Fibroblast of skin of back (primary cell): ENCODE measurements around the gene FPR1.

ENCODE experiments used
- DNase-seq: peaks from one replicate; pipeline ENCODE4 v3.0.0-alpha.2; 2013

Gene FPR1

GRCh38 chr19:51735759-51736449, 15.8 kb downstream of the FPR1 start:
- DNase-seq, result peak; percentile 33

GRCh38 chr19:51733742-51734522, 17.7 kb downstream of the FPR1 start:
- no peak for DNase-seq

GRCh38 chr19:51729781-51730180, 21.9 kb downstream of the FPR1 start:
- no peak for DNase-seq

- peak; percentile 46 for DNase-seq
Observed at GRCh38 chr19:51727349-51727880, 24.3 kb downstream of the FPR1 start.

- peak; percentile 46 for DNase-seq
Observed at GRCh38 chr19:51726049-51726448, 25.6 kb downstream of the FPR1 start.

GRCh38 chr19:51724543-51724942, 27.1 kb downstream of the FPR1 start:
- DNase-seq, result no peak

GRCh38 chr19:51722492-51722891, 29.2 kb downstream of the FPR1 start:
- no peak for DNase-seq

- DNase-seq, result no peak
Observed at GRCh38 chr19:51721905-51722304, 29.8 kb downstream of the FPR1 start.

GRCh38 chr19:51719251-51719988, 32.3 kb downstream of the FPR1 start:
- no peak for DNase-seq

- DNase-seq, result no peak
Observed at GRCh38 chr19:51716925-51717324, 34.8 kb downstream of the FPR1 start.

GRCh38 chr19:51715850-51716249, 35.8 kb downstream of the FPR1 start:
- no peak for DNase-seq

- no peak for DNase-seq
Observed at GRCh38 chr19:51714848-51715247, 36.8 kb downstream of the FPR1 start.

GRCh38 chr19:51713319-51714285, 38.1 kb downstream of the FPR1 start:
- DNase-seq, result no peak

- no peak for DNase-seq
Observed at GRCh38 chr19:51712461-51713081, 39.1 kb downstream of the FPR1 start.

- no peak for DNase-seq
Observed at GRCh38 chr19:51711702-51712101, 40.0 kb downstream of the FPR1 start.

GRCh38 chr19:51710163-51710562, 41.5 kb downstream of the FPR1 start:
- DNase-seq, result peak; percentile 34

- no peak for DNase-seq
Observed at GRCh38 chr19:51709575-51709974, 42.1 kb downstream of the FPR1 start.

- no peak for DNase-seq
Observed at GRCh38 chr19:51708811-51709210, 42.9 kb downstream of the FPR1 start.

- DNase-seq, result no peak
Observed at GRCh38 chr19:51706885-51707284, 44.8 kb downstream of the FPR1 start.

- DNase-seq, result no peak
Observed at GRCh38 chr19:51706296-51706695, 45.4 kb downstream of the FPR1 start.

GRCh38 chr19:51704626-51705025, 47.1 kb downstream of the FPR1 start:
- no peak for DNase-seq
